Effector memory CD4-positive, alpha-beta T cell (primary cell): ENCODE data around the gene HIVEP3.
"Not testable (repeated sequence)": the region's sequence is repeated elsewhere in the genome, so short reads cannot be mapped to it uniquely, and the experiment has no call there.

Source experiments
- DNase-seq, 3 donors: peaks; one replicate each; pipeline ENCODE4 v3.0.0-alpha.2; 2020
- H3K27ac ChIP-seq: 2 replicates; pipeline ENCODE4 v1.7.0; 2013; ENCODE audit warnings: mild to moderate bottlenecking, low read length, moderate library complexity; ENCODE audit not compliant: insufficient read depth, poor library complexity, severe bottlenecking
- H3K27me3 ChIP-seq: replicated peaks from 2 replicates; pipeline ENCODE4 v1.7.0; 2013; ENCODE audit warnings: mild to moderate bottlenecking, low read length; ENCODE audit not compliant: insufficient read depth, control insufficient read depth, poor library complexity, severe bottlenecking
- H3K36me3 ChIP-seq: 2 replicates; pipeline ENCODE4 v1.7.0; 2013; ENCODE audit warnings: mild to moderate bottlenecking, low read length, moderate library complexity; ENCODE audit not compliant: control insufficient read depth, insufficient read depth
- H3K4me1 ChIP-seq: 2 replicates; pipeline ENCODE4 v1.7.0; 2013; ENCODE audit warnings: low read length, mild to moderate bottlenecking; ENCODE audit not compliant: control insufficient read depth, insufficient read depth, poor library complexity, severe bottlenecking
- H3K4me3 ChIP-seq: 2 replicates; pipeline ENCODE4 v1.7.0; 2013; ENCODE audit warnings: low read length, low read depth, mild to moderate bottlenecking; ENCODE audit not compliant: insufficient read depth, poor library complexity, severe bottlenecking
- H3K9me3 ChIP-seq: 2 replicates; pipeline ENCODE4 v1.7.0; 2013; ENCODE audit warnings: mild to moderate bottlenecking, low read length, moderate library complexity; ENCODE audit not compliant: control insufficient read depth

The HIVEP3 gene

DNA sequence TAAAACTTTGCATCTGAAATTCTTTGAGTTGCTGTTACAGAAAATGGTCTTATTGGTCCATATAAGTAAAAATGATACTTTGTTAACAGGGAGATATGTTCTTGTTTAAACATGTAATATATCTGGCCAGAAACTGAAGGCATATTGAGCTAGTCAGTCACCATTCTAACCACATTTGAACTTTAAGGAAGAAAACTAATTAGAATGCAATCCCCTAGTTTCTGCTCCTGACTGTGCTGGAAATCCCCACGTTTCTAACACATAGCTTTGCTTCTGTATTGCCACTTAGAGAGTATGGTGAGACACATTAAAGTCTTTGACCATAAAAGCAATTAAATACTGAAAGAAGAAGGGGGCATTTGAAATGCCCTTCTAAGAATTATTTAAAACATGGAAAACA is 32.1 kb upstream of the HIVEP3 start:
- no peaks in the 10 kb centered on the region for H3K9me3 ChIP-seq
- no peak overlapping the region for H3K4me3 ChIP-seq
- H3K27me3 ChIP-seq, result no peaks in the 10 kb centered on the region
- no peak for DNase-seq
- H3K4me1 ChIP-seq, result no peaks in the 10 kb centered on the region
- H3K36me3 ChIP-seq, result no peaks in the 10 kb centered on the region
- H3K27ac ChIP-seq, result no peak overlapping the region

DNA sequence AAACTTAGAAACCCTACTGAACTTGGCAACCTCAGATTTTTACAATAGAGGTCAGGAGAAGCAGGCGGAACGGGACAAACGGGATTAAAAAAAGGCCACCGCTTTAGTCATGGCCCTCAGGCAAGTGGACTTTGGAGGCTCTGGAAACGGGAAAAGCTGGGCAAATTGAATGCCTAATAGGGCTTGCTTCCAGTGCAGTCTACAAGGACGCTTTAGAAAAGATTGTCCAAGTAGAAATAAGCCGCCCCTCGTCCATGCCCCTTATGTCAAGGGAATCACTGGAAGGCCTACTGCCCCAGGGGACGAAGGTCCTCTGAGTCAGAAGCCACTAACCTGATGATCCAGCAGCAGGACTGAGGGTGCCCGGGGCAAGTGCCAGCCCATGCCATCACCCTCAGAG is 27.2 kb upstream of the HIVEP3 start:
- H3K4me3 ChIP-seq, result not testable (repeated sequence)

DNA sequence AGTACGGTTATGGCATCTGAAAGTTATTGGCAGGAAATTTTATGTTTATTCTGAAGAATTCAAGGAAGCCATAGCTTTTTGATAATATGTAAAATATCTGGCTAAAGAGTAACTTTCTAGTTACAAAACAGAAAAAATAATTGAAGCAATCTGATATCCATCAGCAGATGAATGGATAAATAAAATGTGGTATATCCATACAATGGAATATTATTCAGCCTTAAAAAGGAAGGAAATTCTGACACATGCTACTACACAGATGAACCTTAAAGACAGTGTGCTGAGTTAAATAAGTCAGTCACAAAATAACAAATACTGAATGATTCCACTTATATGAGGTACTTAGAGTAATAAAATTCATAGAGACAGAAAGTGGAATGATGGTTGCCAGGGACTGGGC is 25.0 kb upstream of the HIVEP3 start:
- no peak for DNase-seq
- Histone ChIP-seq H3K27ac (no peak overlapping the region), H3K27me3 (no peaks in the 10 kb centered on the region), H3K36me3 (no peaks in the 10 kb centered on the region), H3K9me3 (no peaks in the 10 kb centered on the region), H3K4me3 (no peak overlapping the region), H3K4me1 (no peaks in the 10 kb centered on the region)

More for the DNA sequence above, 27.2 kb upstream of the HIVEP3 start:
- DNase-seq, H3K4me1 ChIP-seq, H3K36me3 ChIP-seq, H3K27ac ChIP-seq, H3K27me3 ChIP-seq, H3K9me3 ChIP-seq: not testable (repeated sequence)

DNA sequence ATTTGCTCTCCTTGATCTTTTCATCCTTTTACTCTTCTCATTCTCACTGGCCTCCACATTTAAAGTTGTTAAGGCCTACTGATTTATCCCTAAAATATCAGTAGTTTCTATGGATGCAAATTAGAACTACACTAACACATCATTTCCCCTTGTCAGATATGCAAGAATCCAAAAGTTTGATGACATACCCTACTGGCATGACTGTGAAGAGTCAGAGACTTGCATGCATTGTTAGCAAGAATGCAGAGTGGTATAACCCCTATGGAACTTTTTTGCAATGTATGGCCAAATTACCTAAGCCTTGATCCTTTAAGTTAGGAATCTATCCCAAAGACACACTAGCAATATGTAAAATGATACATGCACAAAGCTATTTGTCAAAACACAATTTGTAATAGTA is 23.6 kb upstream of the HIVEP3 start:
- Histone ChIP-seq H3K4me3 (no peak overlapping the region), H3K27ac (no peak overlapping the region), H3K36me3 (no peaks in the 10 kb centered on the region), H3K27me3 (no peaks in the 10 kb centered on the region), H3K9me3 (no peaks in the 10 kb centered on the region), H3K4me1 (no peaks in the 10 kb centered on the region)
- no peak for DNase-seq

DNA sequence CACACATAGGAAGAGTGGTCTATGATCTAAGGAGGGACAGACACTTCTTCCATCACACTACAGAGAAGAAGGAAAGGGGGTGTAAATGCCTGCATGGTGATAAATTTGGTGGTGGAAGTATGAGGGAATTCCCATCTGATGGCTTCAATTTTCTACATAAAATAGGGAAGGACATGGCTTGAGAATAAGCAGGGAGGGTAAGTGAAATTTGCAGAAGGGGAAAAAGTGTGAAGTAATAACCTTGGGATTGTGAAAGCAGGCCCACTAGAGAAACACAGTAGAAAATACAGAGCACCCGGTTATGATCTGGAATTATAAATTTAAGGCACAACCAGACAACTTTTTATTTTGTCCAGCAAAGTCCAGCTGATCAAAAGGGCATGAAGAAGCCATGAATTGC is 22.7 kb upstream of the HIVEP3 start:
- H3K9me3 ChIP-seq, result no peaks in the 10 kb centered on the region
- no peak overlapping the region for H3K27ac ChIP-seq
- H3K27me3 ChIP-seq, result no peaks in the 10 kb centered on the region
- no peaks in the 10 kb centered on the region for H3K36me3 ChIP-seq
- no peak for DNase-seq
- H3K4me1 ChIP-seq, result no peaks in the 10 kb centered on the region
- no peak overlapping the region for H3K4me3 ChIP-seq

DNA sequence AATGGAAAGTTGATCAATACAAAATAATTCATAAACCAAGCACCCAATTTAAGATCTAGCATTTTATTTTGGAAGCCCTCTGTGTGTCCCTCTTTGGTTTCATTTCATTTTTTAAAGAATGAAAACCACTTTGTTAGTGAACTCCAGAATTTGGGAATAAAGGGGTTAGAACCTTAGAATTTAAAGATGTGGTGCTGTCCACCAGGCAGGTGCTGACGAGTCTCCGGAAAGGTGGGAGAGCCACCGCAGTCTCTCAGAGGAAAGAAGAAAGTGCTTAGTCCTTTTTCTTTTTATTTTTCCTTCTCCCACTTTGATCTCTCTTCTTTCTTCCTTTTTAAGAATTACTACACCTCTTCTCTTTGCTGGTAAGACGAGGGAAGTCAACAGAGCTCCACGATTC is 20.5 kb upstream of the HIVEP3 start:
- no peaks in the 10 kb centered on the region for H3K36me3 ChIP-seq
- no peaks in the 10 kb centered on the region for H3K4me1 ChIP-seq
- no peaks in the 10 kb centered on the region for H3K27me3 ChIP-seq
- no peak overlapping the region for H3K27ac ChIP-seq
- DNase-seq, result no peak
- H3K4me3 ChIP-seq, result no peak overlapping the region
- no peaks in the 10 kb centered on the region for H3K9me3 ChIP-seq

DNA sequence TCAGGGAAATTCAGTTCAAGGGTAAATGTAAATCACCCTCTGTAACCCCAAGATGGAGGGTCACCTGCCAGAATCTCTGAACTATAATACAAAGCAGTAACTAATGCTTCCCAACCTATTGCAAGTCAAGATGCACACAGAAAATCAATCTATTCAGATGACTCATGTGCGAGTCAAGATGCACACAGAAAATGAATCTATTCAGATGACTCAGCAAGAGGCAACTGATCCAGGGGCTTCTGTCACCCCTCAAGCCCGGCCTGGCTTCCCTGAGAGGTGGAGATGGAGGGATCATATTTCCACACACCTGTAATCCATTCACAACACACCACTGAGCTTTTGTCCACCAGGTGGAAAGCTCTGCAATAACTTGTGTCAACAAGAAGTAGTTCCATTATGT is 17.4 kb upstream of the HIVEP3 start:
- DNase-seq, result no peak
- Histone ChIP-seq H3K27ac (no peak overlapping the region), H3K9me3 (no peaks in the 10 kb centered on the region), H3K4me3 (no peak overlapping the region), H3K36me3 (no peaks in the 10 kb centered on the region), H3K27me3 (no peaks in the 10 kb centered on the region), H3K4me1 (no peaks in the 10 kb centered on the region)

DNA sequence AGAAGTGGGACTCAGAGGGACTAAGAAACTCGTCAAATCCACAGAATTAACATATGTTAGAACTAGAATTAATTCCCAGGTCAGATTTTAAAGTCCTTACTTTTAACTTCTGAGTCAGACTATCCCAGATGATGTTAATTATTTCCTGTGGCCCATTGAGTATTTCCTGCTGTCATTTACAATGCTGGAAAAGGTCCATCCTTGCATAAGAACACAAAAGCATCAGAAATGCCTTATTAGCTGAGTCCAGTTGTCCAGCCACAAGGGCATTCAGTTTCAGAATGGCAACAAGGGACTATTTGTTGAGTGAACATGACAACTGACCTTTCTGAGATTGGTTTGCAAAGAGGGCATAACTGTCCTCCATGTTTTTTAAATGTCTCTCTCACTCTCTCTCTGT is 16.5 kb upstream of the HIVEP3 start:
- no peaks in the 10 kb centered on the region for H3K4me1 ChIP-seq
- DNase-seq, result no peak
- no peaks in the 10 kb centered on the region for H3K36me3 ChIP-seq
- no peaks in the 10 kb centered on the region for H3K27me3 ChIP-seq
- H3K27ac ChIP-seq, result no peak overlapping the region
- H3K9me3 ChIP-seq, result no peaks in the 10 kb centered on the region
- H3K4me3 ChIP-seq, result no peak overlapping the region

DNA sequence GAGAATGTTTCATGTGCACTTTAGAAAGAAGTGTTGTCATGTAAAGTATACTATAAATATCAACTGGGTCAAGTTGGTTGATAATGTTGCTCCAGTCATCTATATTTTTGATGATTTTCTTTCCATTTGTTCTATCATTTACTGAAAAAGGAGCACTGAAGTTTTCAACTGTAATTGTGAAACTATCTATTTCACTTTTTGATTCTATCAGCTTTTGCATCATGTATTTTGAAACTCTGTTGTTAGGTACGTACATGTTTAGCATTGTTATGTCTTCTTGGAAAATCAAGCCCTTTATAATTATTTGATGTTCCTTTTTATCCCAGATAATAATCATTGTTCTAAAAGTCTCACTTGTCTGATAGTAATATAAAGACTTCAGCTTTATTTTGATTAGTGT is 14.4 kb upstream of the HIVEP3 start:
- no peak for DNase-seq
- Histone ChIP-seq H3K9me3 (no peaks in the 10 kb centered on the region), H3K4me1 (no peaks in the 10 kb centered on the region), H3K27ac (no peak overlapping the region), H3K27me3 (no peaks in the 10 kb centered on the region), H3K4me3 (no peak overlapping the region), H3K36me3 (no peaks in the 10 kb centered on the region)

DNA sequence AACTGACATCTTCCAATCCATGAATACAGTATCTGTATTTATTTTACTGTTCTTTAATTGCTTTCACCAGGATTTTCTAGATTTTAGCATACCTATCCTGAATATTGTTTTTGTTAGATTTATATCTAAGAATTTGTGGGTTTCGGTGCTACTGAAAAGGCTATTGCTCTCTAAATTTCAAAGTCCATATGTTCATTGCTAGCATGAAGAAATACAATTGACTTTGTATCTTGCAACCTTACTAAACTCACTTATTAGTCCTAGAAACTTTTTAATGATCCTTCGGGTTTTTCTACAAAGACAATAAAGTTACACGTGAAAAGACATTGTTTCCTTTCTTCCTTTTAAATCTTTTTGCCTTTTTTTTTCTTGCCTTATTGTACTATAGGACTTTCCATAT is 12.9 kb upstream of the HIVEP3 start:
- H3K36me3 ChIP-seq, result no peaks in the 10 kb centered on the region
- H3K27me3 ChIP-seq, result no peaks in the 10 kb centered on the region
- no peak overlapping the region for H3K27ac ChIP-seq
- H3K4me1 ChIP-seq, result no peaks in the 10 kb centered on the region
- no peak overlapping the region for H3K4me3 ChIP-seq
- DNase-seq, result no peak
- no peaks in the 10 kb centered on the region for H3K9me3 ChIP-seq

DNA sequence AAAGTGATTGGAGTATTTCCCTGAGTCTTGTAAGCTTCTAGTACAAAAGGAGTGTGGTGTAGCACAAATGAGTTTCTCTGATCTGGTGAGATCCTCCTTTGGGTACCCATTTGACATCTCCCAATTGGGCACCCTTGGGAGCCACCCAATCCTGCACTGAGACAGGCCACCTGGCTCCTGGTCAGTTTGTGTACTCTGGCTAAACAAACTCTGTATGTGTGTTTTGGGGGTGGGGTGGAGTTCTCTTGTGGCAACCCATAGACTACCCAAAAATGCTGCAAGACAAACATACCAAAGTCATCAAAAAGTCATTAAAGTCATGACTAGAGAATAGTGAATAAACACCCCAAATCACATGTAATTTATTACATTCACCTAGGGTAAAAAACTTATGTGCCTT is 8.4 kb upstream of the HIVEP3 start:
- Histone ChIP-seq H3K4me3 (no peak overlapping the region), H3K27ac (no peak overlapping the region)
- DNase-seq, result no peak

More for the DNA sequence above, 8.4 kb upstream of the HIVEP3 start:
- H3K4me1 ChIP-seq, result no peaks in the 10 kb centered on the region
- no peaks in the 10 kb centered on the region for H3K27me3 ChIP-seq
- H3K36me3 ChIP-seq, result no peaks in the 10 kb centered on the region
- H3K9me3 ChIP-seq, result no peaks in the 10 kb centered on the region
